ENCODE results near the gene SLC6A7.

Gene SLC6A7

GRCh38 chr5:150147670-150148069 lies 42.2 kb upstream of the SLC6A7 start:
- ChIA-PET POLR2A (no interaction called here), CTCF (interaction anchor here (0.9 to 1.0 kb wide), 2 partner anchors 17 to 18 kb away, joined by 3 read pairs; no protein-coding TSS in a partner anchor)
- no peak overlapping the region for H3K4me3 ChIP-seq (ENCODE audit: low read depth, low read length)
- TF ChIP-seq, protein P1, sequence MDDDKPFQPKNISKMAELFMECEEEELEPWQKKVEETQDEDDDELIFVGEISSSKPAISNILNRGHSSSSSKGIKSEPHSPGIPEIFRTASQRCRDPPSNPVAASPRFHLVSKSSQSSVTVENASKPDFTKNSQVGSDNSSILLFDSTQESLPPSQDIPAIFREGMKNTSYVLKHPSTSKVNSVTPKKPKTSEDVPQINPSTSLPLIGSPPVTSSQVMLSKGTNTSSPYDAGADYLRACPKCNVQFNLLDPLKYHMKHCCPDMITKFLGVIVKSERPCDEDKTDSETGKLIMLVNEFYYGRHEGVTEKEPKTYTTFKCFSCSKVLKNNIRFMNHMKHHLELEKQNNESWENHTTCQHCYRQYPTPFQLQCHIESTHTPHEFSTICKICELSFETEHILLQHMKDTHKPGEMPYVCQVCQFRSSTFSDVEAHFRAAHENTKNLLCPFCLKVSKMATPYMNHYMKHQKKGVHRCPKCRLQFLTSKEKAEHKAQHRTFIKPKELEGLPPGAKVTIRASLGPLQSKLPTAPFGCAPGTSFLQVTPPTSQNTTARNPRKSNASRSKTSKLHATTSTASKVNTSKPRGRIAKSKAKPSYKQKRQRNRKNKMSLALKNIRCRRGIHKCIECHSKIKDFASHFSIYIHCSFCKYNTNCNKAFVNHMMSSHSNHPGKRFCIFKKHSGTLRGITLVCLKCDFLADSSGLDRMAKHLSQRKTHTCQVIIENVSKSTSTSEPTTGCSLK (tag by site-specific recombination; IDR thresholded peaks at IDR 0.05): no peak
- TF ChIP-seq GFI1B (tag by site-specific recombination; IDR thresholded peaks at IDR 0.05) (no peak), ZNF404 (tag by site-specific recombination; IDR thresholded peaks at IDR 0.05) (no peak), SP7 (tag by site-specific recombination; IDR thresholded peaks at IDR 0.05) (no peak), ZNF350 (tag by site-specific recombination; IDR thresholded peaks at IDR 0.05) (no peak), KLF8 (tag by site-specific recombination; IDR thresholded peaks at IDR 0.05) (no peak), ZNF549 (tag by site-specific recombination; IDR thresholded peaks at IDR 0.05) (no peak), KLF16 (tag by site-specific recombination; IDR thresholded peaks at IDR 0.05) (no peak), ZNF274 (IDR thresholded peaks at IDR 0.05; ENCODE audit: low read length) (no peak), ZNF274 (tag by site-specific recombination; IDR thresholded peaks at IDR 0.05; ENCODE audit: borderline replicate concordance) (no peak), ZNF626 (tag by site-specific recombination; IDR thresholded peaks at IDR 0.05) (no peak), SP2 (tag by site-specific recombination; IDR thresholded peaks at IDR 0.05) (no peak), ZNF530 (tag by site-specific recombination; IDR thresholded peaks at IDR 0.05; ENCODE audit: low read depth) (no peak), ZNF266 (tag by site-specific recombination; IDR thresholded peaks at IDR 0.05; ENCODE audit: low read depth) (no peak)
- TF ChIP-seq, protein P2, sequence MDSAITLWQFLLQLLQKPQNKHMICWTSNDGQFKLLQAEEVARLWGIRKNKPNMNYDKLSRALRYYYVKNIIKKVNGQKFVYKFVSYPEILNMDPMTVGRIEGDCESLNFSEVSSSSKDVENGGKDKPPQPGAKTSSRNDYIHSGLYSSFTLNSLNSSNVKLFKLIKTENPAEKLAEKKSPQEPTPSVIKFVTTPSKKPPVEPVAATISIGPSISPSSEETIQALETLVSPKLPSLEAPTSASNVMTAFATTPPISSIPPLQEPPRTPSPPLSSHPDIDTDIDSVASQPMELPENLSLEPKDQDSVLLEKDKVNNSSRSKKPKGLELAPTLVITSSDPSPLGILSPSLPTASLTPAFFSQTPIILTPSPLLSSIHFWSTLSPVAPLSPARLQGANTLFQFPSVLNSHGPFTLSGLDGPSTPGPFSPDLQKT (IDR thresholded peaks at IDR 0.05; ENCODE audit: borderline replicate concordance, low read depth, low read length): no peak
- 0 out of 2 replicates have a peak, but pooled peaks cover 3% of the 10 kb centered on the region for H3K4me1 ChIP-seq (ENCODE audit: control insufficient read depth, insufficient read depth, low read length)
- no peaks in the 10 kb centered on the region for H3K9me3 ChIP-seq (ENCODE audit: control insufficient read depth, insufficient read depth, low read depth, low read length)
- H3K27ac ChIP-seq (ENCODE audit: extremely low read depth, low read depth, low read length): no peak overlapping the region
- no peaks in the 10 kb centered on the region for H3K36me3 ChIP-seq (ENCODE audit: control insufficient read depth in 2 of 2, insufficient read depth in 1 of 2, low read length in 2 of 2)

DNA sequence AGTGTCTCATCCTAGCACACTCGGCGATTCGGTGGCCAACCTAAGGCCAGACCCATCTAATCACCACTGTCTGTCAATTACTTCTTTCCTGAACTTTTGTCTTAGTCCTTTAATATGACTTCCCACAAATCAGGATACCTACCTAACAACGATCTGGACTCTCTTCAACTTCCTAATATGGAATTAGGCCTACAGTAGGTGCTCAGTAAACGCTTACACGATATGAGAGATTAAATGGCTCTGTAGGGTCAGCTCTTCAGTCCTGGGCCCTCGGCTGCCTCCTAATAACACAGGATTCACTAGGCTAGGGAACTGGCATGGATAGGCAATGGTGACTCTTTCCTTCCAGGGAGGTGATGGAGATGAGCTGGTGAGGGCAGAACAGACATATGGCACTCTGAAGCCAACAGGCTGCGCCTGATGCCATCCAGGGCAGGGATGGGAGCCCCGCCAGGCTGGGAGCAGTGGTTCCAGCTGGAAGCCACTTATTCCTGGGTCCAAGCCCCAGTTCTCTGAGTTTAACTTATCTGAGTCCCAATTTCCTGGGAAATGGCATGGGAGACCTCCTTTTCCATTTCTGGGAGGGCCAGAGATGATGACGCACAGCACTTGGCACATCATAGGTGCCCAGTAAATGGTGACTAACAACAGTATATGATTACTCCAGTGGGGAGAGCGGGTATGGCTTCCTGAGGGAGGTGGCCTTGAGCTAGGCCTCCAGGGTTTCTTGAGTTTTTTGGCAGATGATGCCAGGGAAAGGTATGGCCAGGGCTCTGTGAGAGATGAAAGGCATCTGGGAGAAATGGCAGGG lies 41.5 kb upstream of the SLC6A7 start:
- ChIA-PET CTCF (interaction anchor here (0.9 to 1.2 kb wide), 3 partner anchors 18 to 20 kb away, joined by 3 to 4 read pairs (median 3); no protein-coding TSS in a partner anchor), POLR2A (no interaction called here)
- peak; percentile 70 for TF ChIP-seq ZNF664 (tag by site-specific recombination; IDR thresholded peaks at IDR 0.05)
- TF ChIP-seq, protein P3, sequence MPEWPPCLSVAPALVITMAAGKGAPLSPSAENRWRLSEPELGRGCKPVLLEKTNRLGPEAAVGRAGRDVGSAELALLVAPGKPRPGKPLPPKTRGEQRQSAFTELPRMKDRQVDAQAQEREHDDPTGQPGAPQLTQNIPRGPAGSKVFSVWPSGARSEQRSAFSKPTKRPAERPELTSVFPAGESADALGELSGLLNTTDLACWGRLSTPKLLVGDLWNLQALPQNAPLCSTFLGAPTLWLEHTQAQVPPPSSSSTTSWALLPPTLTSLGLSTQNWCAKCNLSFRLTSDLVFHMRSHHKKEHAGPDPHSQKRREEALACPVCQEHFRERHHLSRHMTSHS (tag by site-specific recombination; IDR thresholded peaks at IDR 0.05): no peak
- H3K4me3 ChIP-seq (ENCODE audit: low read depth, low read length): no peak overlapping the region
- H3K9me3 ChIP-seq (ENCODE audit: control insufficient read depth, insufficient read depth, low read depth, low read length): no peaks in the 10 kb centered on the region
- H3K36me3 ChIP-seq (ENCODE audit: control insufficient read depth in 2 of 2, insufficient read depth in 1 of 2, low read length in 2 of 2): no peaks in the 10 kb centered on the region
- no peak overlapping the region for H3K27ac ChIP-seq (ENCODE audit: extremely low read depth, low read depth, low read length)
- 0 out of 2 replicates have a peak, but pooled peaks cover 3% of the 10 kb centered on the region for H3K4me1 ChIP-seq (ENCODE audit: control insufficient read depth, insufficient read depth, low read length)

DNA sequence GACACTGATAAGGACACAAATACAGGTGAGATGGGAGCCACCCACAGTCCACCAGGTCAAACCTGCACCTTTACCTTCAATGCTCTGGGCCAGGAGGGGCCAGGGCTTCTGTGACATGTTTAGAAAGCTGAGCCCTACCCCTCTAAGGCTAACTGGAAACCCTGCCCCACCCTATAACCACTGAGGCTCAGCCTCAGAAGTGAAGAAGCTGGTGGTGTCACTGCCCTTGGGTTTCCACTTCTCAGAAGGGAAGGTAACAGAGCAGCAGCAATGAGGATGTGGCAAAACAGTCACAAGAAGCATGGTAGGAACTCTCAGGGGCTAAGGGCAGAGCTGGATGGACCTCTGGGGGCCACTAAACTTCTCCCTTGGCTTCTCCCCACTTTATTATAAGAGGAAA lies 40.2 kb upstream of the SLC6A7 start:
- no peak overlapping the region for H3K4me3 ChIP-seq (ENCODE audit: low read depth, low read length)
- H3K36me3 ChIP-seq (ENCODE audit: control insufficient read depth in 2 of 2, insufficient read depth in 1 of 2, low read length in 2 of 2): no peaks in the 10 kb centered on the region
- H3K27ac ChIP-seq (ENCODE audit: extremely low read depth, low read depth, low read length): no peak overlapping the region
- no peaks in the 10 kb centered on the region for H3K9me3 ChIP-seq (ENCODE audit: control insufficient read depth, insufficient read depth, low read depth, low read length)
- POLR2A ChIA-PET: no interaction called here
- CTCF ChIA-PET: interaction anchor here (0.6 kb wide), 1 partner anchor 18 kb away, joined by 4 read pairs; no protein-coding TSS in a partner anchor
- no peaks in the 10 kb centered on the region for H3K4me1 ChIP-seq (ENCODE audit: control insufficient read depth, insufficient read depth, low read length)
- TF ChIP-seq ZNF585B (tag by site-specific recombination; IDR thresholded peaks at IDR 0.05): no peak
- TF ChIP-seq, protein P4, sequence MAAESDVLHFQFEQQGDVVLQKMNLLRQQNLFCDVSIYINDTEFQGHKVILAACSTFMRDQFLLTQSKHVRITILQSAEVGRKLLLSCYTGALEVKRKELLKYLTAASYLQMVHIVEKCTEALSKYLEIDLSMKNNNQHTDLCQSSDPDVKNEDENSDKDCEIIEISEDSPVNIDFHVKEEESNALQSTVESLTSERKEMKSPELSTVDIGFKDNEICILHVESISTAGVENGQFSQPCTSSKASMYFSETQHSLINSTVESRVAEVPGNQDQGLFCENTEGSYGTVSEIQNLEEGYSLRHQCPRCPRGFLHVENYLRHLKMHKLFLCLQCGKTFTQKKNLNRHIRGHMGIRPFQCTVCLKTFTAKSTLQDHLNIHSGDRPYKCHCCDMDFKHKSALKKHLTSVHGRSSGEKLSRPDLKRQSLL (tag by site-specific recombination; IDR thresholded peaks at IDR 0.05): no peak
- TF ChIP-seq ZNF391 (tag by site-specific recombination; IDR thresholded peaks at IDR 0.05; ENCODE audit: borderline replicate concordance, low read depth): no peak
- TF ChIP-seq ZNF513 (tag by site-specific recombination; IDR thresholded peaks at IDR 0.05): no peak
- no peak for TF ChIP-seq ZNF747 (tag by site-specific recombination; IDR thresholded peaks at IDR 0.05)
- TF ChIP-seq ZNF274 (IDR thresholded peaks at IDR 0.05; ENCODE audit: low read length): no peak
- TF ChIP-seq ZNF274 (tag by site-specific recombination; IDR thresholded peaks at IDR 0.05; ENCODE audit: borderline replicate concordance): no peak

Measured in HEK293 (cell line).